Type B pancreatic cell (in vitro differentiated cells): ENCODE data around the gene RAB40C. TPM values are rescaled to one million over a fixed set of nuclear protein-coding genes. Genes with fewer than 3 reads are reported as not detected.

Experiments used
- DNase-seq: peaks from one replicate; pipeline ENCODE4 v3.0.0; 2021; ENCODE audit warnings: mixed read lengths; ENCODE audit not compliant: unreplicated experiment; ENCODE audit errors: extremely low spot score
- H3K27ac Mint-ChIP-seq: 2 replicates; pipeline ENCODE4 v1.8.0; 2021; ENCODE audit warnings: mild to moderate bottlenecking, mixed read lengths
- H3K27me3 Mint-ChIP-seq: 2 replicates; pipeline ENCODE4 v1.8.0; 2021; ENCODE audit warnings: mixed read lengths
- H3K36me3 Mint-ChIP-seq: 2 replicates; pipeline ENCODE4 v1.8.0; 2021; ENCODE audit warnings: mixed read lengths
- H3K4me1 Mint-ChIP-seq: one replicate; pipeline ENCODE4 v1.8.0; 2021; ENCODE audit warnings: mixed read lengths; ENCODE audit not compliant: unreplicated experiment
- H3K4me3 Mint-ChIP-seq: 2 replicates; pipeline ENCODE4 v1.8.0; 2021; ENCODE audit warnings: mild to moderate bottlenecking, mixed read lengths
- H3K9me3 Mint-ChIP-seq: 2 replicates; pipeline ENCODE4 v1.8.0; 2021; ENCODE audit warnings: mixed read lengths
- CTCF ChIP-seq: fragments of 200-600 bp; sonication (generic); conservative IDR thresholded peaks from 2 replicates; pipeline ENCODE4 v1.5.0; 2021; ENCODE audit warnings: antibody characterized with exemption, mild to moderate bottlenecking
- total RNA-seq: library from RNA; stranded (reverse); gene quantifications from 2 replicates; pipeline ENCODE4 v1.2.1, GENCODE V29; 2021; ENCODE audit warnings: low replicate concordance

The RAB40C gene
- total RNA-seq, 1 donor from 2014 or later = 26.5 TPM

DNA sequence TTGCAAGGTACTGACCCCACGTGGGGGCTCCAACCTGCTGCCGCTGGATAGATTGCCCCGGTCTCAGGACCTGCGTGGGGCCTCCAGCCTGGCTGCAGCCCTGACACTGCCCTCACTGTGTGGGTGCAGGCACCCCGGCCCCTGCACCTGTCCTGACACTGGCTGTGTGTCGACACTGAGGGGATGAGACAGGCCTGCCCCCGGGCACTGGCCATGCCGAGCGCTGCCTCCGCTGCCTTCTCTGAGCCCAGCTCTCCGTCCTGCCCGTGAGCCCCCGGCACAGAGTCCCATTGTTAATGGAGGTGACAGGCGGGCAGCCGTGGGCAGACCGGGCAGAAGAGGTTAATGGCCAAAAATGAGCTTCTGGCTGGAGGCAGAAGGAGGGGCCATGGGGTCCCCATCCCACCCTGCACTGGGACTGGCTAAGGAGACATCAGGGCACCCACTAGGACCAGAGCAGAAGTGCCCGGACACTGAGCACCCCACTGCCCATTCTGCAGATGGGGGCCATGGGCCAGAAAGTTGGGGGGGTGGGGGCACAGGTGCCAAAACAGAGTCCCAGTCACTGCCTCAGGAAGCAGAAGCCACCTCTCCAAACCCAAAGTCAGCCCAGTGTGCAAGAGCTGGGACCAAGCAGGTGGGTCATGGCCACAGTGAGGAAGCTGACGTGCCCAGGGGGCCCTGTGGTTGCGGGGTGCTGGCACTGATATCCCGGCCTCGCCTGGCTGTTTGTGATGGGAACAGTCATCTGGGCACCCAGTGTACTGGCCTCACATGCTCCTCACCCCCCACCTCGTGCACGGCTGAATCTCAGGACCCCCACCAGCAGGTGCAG, 32.2 kb upstream of the RAB40C start:
- no peak overlapping the region for H3K27ac Mint-ChIP-seq
- H3K4me3 Mint-ChIP-seq = no peak overlapping the region
- H3K4me1 Mint-ChIP-seq = peaks cover 9% of the 10 kb centered on the region
- H3K27me3 Mint-ChIP-seq = peaks cover 21% of the 10 kb centered on the region
- no peaks in the 10 kb centered on the region for H3K9me3 Mint-ChIP-seq
- TF ChIP-seq CTCF = no peak
- no peak for DNase-seq
- H3K36me3 Mint-ChIP-seq = no peaks in the 10 kb centered on the region

- no peaks in the 10 kb centered on the region for H3K36me3 Mint-ChIP-seq
- H3K27me3 Mint-ChIP-seq = peaks cover 22% of the 10 kb centered on the region
- H3K9me3 Mint-ChIP-seq = no peaks in the 10 kb centered on the region
- TF ChIP-seq CTCF = no peak
- H3K4me1 Mint-ChIP-seq = peaks cover 9% of the 10 kb centered on the region
- H3K4me3 Mint-ChIP-seq = no peak overlapping the region
- no peak for DNase-seq
- no peak overlapping the region for H3K27ac Mint-ChIP-seq
These were observed 31.4 kb upstream of the RAB40C start for GRCh38 chr16:558298-559020.

- no peaks in the 10 kb centered on the region for H3K36me3 Mint-ChIP-seq
- TF ChIP-seq CTCF = no peak
These were observed 30.9 kb upstream of the RAB40C start for GRCh38 chr16:559021-559380.

DNA sequence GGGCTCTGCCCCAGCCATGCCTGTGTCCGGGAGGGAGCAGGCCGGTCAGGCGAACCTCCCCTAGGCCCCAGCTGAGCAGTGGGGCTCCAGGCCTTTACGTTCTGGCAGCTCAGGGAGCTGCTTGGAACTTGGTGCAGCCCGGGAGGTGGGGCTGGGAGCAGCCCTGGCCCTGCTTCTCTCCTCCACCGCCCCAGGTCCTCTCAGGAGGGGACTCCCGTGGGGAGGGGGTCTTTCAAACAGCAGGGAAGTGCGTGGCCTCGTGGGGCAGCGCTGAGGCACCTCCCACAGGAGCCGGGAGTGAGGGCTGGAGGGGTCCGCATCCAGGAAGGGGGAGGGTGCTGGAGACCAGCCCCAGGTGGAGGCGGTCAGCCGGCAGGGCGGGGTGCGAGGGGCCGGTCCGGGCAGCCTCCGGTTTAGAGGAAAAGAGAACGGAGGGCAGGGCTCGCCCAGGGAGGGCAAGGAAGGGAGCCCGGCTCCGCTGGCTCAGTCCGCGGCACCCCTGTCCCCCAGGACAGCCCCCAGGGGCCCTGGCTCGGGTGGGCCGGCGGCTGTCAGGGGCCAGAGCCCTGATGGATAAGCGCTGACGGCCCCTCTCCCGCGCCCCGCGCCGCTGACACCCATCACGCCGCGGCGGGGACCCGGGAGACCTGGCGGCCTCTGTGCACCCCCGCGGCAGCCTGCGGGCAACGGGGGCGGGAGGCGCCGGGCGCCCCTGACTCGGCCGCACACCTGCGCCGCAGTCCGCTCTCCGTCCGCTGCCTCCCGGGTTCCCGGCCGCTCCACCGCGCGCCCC, 30.3 kb upstream of the RAB40C start:
- Mint-ChIP-seq H3K36me3 (no peaks in the 10 kb centered on the region), H3K9me3 (no peaks in the 10 kb centered on the region), H3K4me3 (peak overlapping the region; percentile 36), H3K4me1 (peaks cover 6% of the 10 kb centered on the region), H3K27me3 (peaks cover 22% of the 10 kb centered on the region), H3K27ac (no peak overlapping the region)
- DNase-seq = no peak
- TF ChIP-seq CTCF = no peak

More at GRCh38 chr16:559021-559380, 30.9 kb upstream of the RAB40C start:
- peaks cover 22% of the 10 kb centered on the region for H3K27me3 Mint-ChIP-seq
- DNase-seq = no peak
- no peaks in the 10 kb centered on the region for H3K9me3 Mint-ChIP-seq
- H3K27ac Mint-ChIP-seq = no peak overlapping the region
- no peak overlapping the region for H3K4me3 Mint-ChIP-seq
- peaks cover 9% of the 10 kb centered on the region for H3K4me1 Mint-ChIP-seq

DNA sequence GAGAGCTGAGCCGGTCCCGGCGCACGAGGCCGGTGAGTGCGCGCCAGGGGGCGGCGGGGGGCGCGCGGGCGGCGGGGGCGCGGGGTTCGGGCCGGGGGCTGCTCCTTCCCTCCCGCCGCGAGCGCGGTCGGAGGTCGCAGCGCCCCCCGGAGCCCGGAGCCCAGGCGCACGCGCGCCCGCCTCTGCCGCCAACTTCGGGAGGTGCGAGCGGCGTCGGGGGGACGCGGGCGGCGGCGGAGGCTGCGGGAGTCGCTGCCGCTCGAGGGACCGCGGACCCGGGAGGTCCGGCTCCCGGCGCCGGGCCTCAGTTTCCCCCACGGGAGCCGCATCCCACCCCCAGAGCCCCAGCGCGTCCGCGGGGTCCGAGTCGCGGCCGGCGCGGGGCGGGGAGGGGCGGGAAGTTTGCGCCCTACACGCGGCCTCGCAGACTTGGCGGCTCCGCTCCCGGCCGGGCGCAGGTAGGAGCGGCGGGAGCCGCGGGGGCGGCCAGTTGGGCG, 29.6 kb upstream of the RAB40C start, which contains the start of gene PRR35:
Gene PRR35, plus strand, starts transcription at position 191 of the 497 bp plus-strand sequence. CDS start 2,901 bp downstream, outside the sequence.
- Mint-ChIP-seq H3K4me3 (peak within 1 kb of the TSS; percentile 36), H3K9me3 (no peaks in the 10 kb centered on the region)
- no peak for TF ChIP-seq CTCF

More for the DNA sequence above, 29.6 kb upstream of the RAB40C start, which contains the start of gene PRR35:
- Mint-ChIP-seq H3K36me3 (no peaks in the 10 kb centered on the region), H3K27me3 (peaks cover 22% of the 10 kb centered on the region), H3K4me1 (peaks cover 6% of the 10 kb centered on the region), H3K27ac (no peak within 1 kb of the TSS)
- no peak for DNase-seq
